Rectal smooth muscle tissue (tissue), 1 donor: ENCODE results near the gene KCNJ2.

ENCODE experiments used
- H3K27ac ChIP-seq: one replicate; pipeline ENCODE4 v1.7.0; 2013; ENCODE audit warnings: low read depth, low read length, inconsistent platforms
- H3K27me3 ChIP-seq: one replicate; pipeline ENCODE4 v1.7.0; 2013; ENCODE audit warnings: low read length; ENCODE audit not compliant: control insufficient read depth, insufficient read depth
- H3K36me3 ChIP-seq: one replicate; pipeline ENCODE4 v1.7.0; 2013; ENCODE audit warnings: low read length; ENCODE audit not compliant: control insufficient read depth, insufficient read depth
- H3K4me1 ChIP-seq: one replicate; pipeline ENCODE4 v1.7.0; 2013; ENCODE audit warnings: low read length; ENCODE audit not compliant: control insufficient read depth, insufficient read depth
- H3K4me3 ChIP-seq: one replicate; pipeline ENCODE4 v1.7.0; 2013; ENCODE audit warnings: low read length
- H3K9ac ChIP-seq: one replicate; pipeline ENCODE4 v1.7.0; 2013; ENCODE audit warnings: low read length

The KCNJ2 gene

GRCh38 chr17:70166615-70167014 is 2.7 kb upstream of the KCNJ2 start:
- Histone ChIP-seq H3K4me3 (no peak overlapping the region), H3K4me1 (peaks cover 8% of the 10 kb centered on the region), H3K27me3 (no peaks in the 10 kb centered on the region), H3K9ac (no peak overlapping the region), H3K36me3 (no peaks in the 10 kb centered on the region), H3K27ac (no peak overlapping the region)

GRCh38 chr17:70168044-70168976 is 1.0 kb upstream of the KCNJ2 start:
- Histone ChIP-seq H3K27ac (peak overlapping the region; percentile 70), H3K4me3 (peak overlapping the region; percentile 78), H3K36me3 (no peaks in the 10 kb centered on the region), H3K4me1 (peaks cover 8% of the 10 kb centered on the region), H3K9ac (peak overlapping the region; percentile 53), H3K27me3 (no peaks in the 10 kb centered on the region)

GRCh38 chr17:70169709-70170597 is 621 bp downstream of the KCNJ2 start:
- peaks cover 2% of the 10 kb centered on the region for H3K27me3 ChIP-seq
- peaks cover 1% of the 10 kb centered on the region for H3K36me3 ChIP-seq
- peak overlapping the region; percentile 81 for H3K4me3 ChIP-seq
- H3K9ac ChIP-seq, result no peak overlapping the region
- peak overlapping the region; percentile 27 for H3K27ac ChIP-seq
- peaks cover 8% of the 10 kb centered on the region for H3K4me1 ChIP-seq

GRCh38 chr17:70171159-70171558 is 1.8 kb downstream of the KCNJ2 start:
- Histone ChIP-seq H3K4me3 (no peak overlapping the region), H3K4me1 (peaks cover 8% of the 10 kb centered on the region), H3K27ac (no peak overlapping the region), H3K36me3 (peaks cover 10% of the 10 kb centered on the region), H3K27me3 (peaks cover 2% of the 10 kb centered on the region), H3K9ac (no peak overlapping the region)

- peaks cover 10% of the 10 kb centered on the region for H3K36me3 ChIP-seq
- no peak overlapping the region for H3K9ac ChIP-seq
- no peak overlapping the region for H3K4me3 ChIP-seq
- peaks cover 2% of the 10 kb centered on the region for H3K27me3 ChIP-seq
- no peak overlapping the region for H3K27ac ChIP-seq
- peaks cover 8% of the 10 kb centered on the region for H3K4me1 ChIP-seq
Measured at GRCh38 chr17:70172449-70172848, 3.1 kb downstream of the KCNJ2 start.

GRCh38 chr17:70172923-70173322 is 3.6 kb downstream of the KCNJ2 start:
- H3K4me1 ChIP-seq, result peaks cover 4% of the 10 kb centered on the region
- H3K4me3 ChIP-seq, result no peak overlapping the region
- peaks cover 2% of the 10 kb centered on the region for H3K27me3 ChIP-seq
- no peak overlapping the region for H3K27ac ChIP-seq
- peaks cover 10% of the 10 kb centered on the region for H3K36me3 ChIP-seq
- H3K9ac ChIP-seq, result no peak overlapping the region

- Histone ChIP-seq H3K27ac (no peak overlapping the region), H3K9ac (no peak overlapping the region), H3K4me1 (peaks cover 3% of the 10 kb centered on the region), H3K4me3 (no peak overlapping the region), H3K36me3 (peaks cover 10% of the 10 kb centered on the region), H3K27me3 (peaks cover 2% of the 10 kb centered on the region)
Measured at GRCh38 chr17:70173681-70174080, 4.3 kb downstream of the KCNJ2 start.

- no peak overlapping the region for H3K27ac ChIP-seq
- H3K4me1 ChIP-seq, result no peaks in the 10 kb centered on the region
- H3K9ac ChIP-seq, result no peak overlapping the region
- no peaks in the 10 kb centered on the region for H3K36me3 ChIP-seq
- no peaks in the 10 kb centered on the region for H3K27me3 ChIP-seq
- H3K4me3 ChIP-seq, result no peak overlapping the region
Measured at GRCh38 chr17:70181376-70181775, 12.0 kb downstream of the KCNJ2 start.

GRCh38 chr17:70181866-70182265 is 12.5 kb downstream of the KCNJ2 start:
- Histone ChIP-seq H3K4me3 (no peak overlapping the region), H3K27ac (no peak overlapping the region), H3K9ac (no peak overlapping the region)

GRCh38 chr17:70183508-70183907 is 14.2 kb downstream of the KCNJ2 start:
- Histone ChIP-seq H3K4me3 (no peak overlapping the region), H3K27ac (no peak overlapping the region), H3K27me3 (no peaks in the 10 kb centered on the region), H3K4me1 (no peaks in the 10 kb centered on the region), H3K36me3 (no peaks in the 10 kb centered on the region), H3K9ac (no peak overlapping the region)

More at GRCh38 chr17:70181866-70182265, 12.5 kb downstream of the KCNJ2 start:
- H3K36me3 ChIP-seq, result no peaks in the 10 kb centered on the region
- no peaks in the 10 kb centered on the region for H3K27me3 ChIP-seq
- no peaks in the 10 kb centered on the region for H3K4me1 ChIP-seq

GRCh38 chr17:70184207-70184606 is 14.9 kb downstream of the KCNJ2 start:
- no peaks in the 10 kb centered on the region for H3K36me3 ChIP-seq
- H3K27ac ChIP-seq, result no peak overlapping the region
- no peak overlapping the region for H3K9ac ChIP-seq
- no peaks in the 10 kb centered on the region for H3K27me3 ChIP-seq
- H3K4me3 ChIP-seq, result no peak overlapping the region
- H3K4me1 ChIP-seq, result no peaks in the 10 kb centered on the region

- no peak overlapping the region for H3K4me3 ChIP-seq
- no peak overlapping the region for H3K9ac ChIP-seq
- no peaks in the 10 kb centered on the region for H3K36me3 ChIP-seq
- no peak overlapping the region for H3K27ac ChIP-seq
- H3K4me1 ChIP-seq, result no peaks in the 10 kb centered on the region
- H3K27me3 ChIP-seq, result no peaks in the 10 kb centered on the region
Measured at GRCh38 chr17:70184770-70185169, 15.4 kb downstream of the KCNJ2 start.
